ENCODE data around the gene AKAIN1. TPM values are rescaled to one million over a fixed set of nuclear protein-coding genes. Genes with fewer than 3 reads are reported as not detected.

Gene AKAIN1
- polyA plus RNA-seq, 1 of the 3 experiments (the other 2 are of a cell fraction) = not detected

GRCh38 chr18:5196253-5197031 is 615 bp downstream of the AKAIN1 start:
- TF ChIP-seq USF1 (IDR thresholded peaks at IDR 0.05; ENCODE audit: borderline replicate concordance, low read depth) = no peak
- no peak for TF ChIP-seq POLR2AphosphoS5 (IDR thresholded peaks at IDR 0.05; ENCODE audit: low read depth, low read length)
- Histone ChIP-seq H3K4me3 (ENCODE audit: low read depth in 2 of 2, low read length in 1 of 2) (no peak overlapping the region), H3K79me2 (ENCODE audit: insufficient read depth) (no peaks in the 10 kb centered on the region), H3K36me3 (replicated peaks in 1 of 2; ENCODE audit: control insufficient read depth in 1 of 2, insufficient read depth in 2 of 2, low read length in 1 of 2) (no peaks in the 10 kb centered on the region), H3K4me1 (ENCODE audit: control insufficient read depth in 1 of 2, insufficient read depth in 2 of 2, low read depth in 1 of 2, low read length in 1 of 2) (no peaks in the 10 kb centered on the region; a peak in 1 of 4 replicates), H3F3A (replicated peaks; ENCODE audit: insufficient read depth) (no peaks in the 10 kb centered on the region), H3K9ac (no peak overlapping the region), H3K27ac (ENCODE audit: low read depth in 2 of 2, low read length in 1 of 2) (no peak overlapping the region), H3K4me2 (no peak overlapping the region), H3K9me2 (no peaks in the 10 kb centered on the region), H4K20me1 (ENCODE audit: insufficient read depth) (no peaks in the 10 kb centered on the region), H2AFZ (ENCODE audit: low read depth) (no peak overlapping the region), H3K9me3 (no peaks in the 10 kb centered on the region), H3K27me3 (ENCODE audit: insufficient read depth) (peaks cover 16% of the 10 kb centered on the region)
- 9% methylated on average over 43 of the region's 50 CpGs for WGBS (ENCODE audit: low lambda C conversion rate)
- CTCF ChIA-PET = no interaction called here
- POLR2A ChIA-PET = no interaction called here
- DNase-seq = peak; percentile 22

GRCh38 chr18:5195656-5196055 is 1.4 kb downstream of the AKAIN1 start:
- Histone ChIP-seq H3K4me2 (no peak overlapping the region), H3K4me1 (ENCODE audit: control insufficient read depth in 1 of 2, insufficient read depth in 2 of 2, low read depth in 1 of 2, low read length in 1 of 2) (no peaks in the 10 kb centered on the region; a peak in 1 of 4 replicates), H3K9ac (no peak overlapping the region), H3K9me2 (no peaks in the 10 kb centered on the region), H3K79me2 (ENCODE audit: insufficient read depth) (no peaks in the 10 kb centered on the region), H3K36me3 (replicated peaks in 1 of 2; ENCODE audit: control insufficient read depth in 1 of 2, insufficient read depth in 2 of 2, low read length in 1 of 2) (no peaks in the 10 kb centered on the region), H2AFZ (ENCODE audit: low read depth) (no peak overlapping the region), H3K27me3 (ENCODE audit: insufficient read depth) (peaks cover 16% of the 10 kb centered on the region), H3K27ac (ENCODE audit: low read depth in 2 of 2, low read length in 1 of 2) (no peak overlapping the region), H3K9me3 (no peaks in the 10 kb centered on the region), H3K4me3 (ENCODE audit: low read depth in 2 of 2, low read length in 1 of 2) (no peak overlapping the region), H4K20me1 (ENCODE audit: insufficient read depth) (no peaks in the 10 kb centered on the region), H3F3A (replicated peaks; ENCODE audit: insufficient read depth) (no peaks in the 10 kb centered on the region)
- TF ChIP-seq RFX5 (IDR thresholded peaks at IDR 0.05; ENCODE audit: low read length) (no peak), FOSL2 (IDR thresholded peaks at IDR 0.05; ENCODE audit: borderline replicate concordance, low read depth) (no peak), USF1 (IDR thresholded peaks at IDR 0.05; ENCODE audit: borderline replicate concordance, low read depth) (no peak), NRF1 (IDR thresholded peaks at IDR 0.05; ENCODE audit: low read depth, low read length) (no peak), GATA2 (CRISPR knock-in tag; IDR thresholded peaks at IDR 0.05) (no peak), RCOR1 (IDR thresholded peaks at IDR 0.05; ENCODE audit: low read length) (no peak), EP300 (IDR thresholded peaks at IDR 0.05; ENCODE audit: borderline replicate concordance in 1 of 2, low read depth in 1 of 2, low read length in 1 of 2) (no peak), EZH2phosphoT487 (IDR thresholded peaks at IDR 0.05; ENCODE audit: borderline replicate concordance, low read depth) (no peak), ZBTB33 (IDR thresholded peaks at IDR 0.05; ENCODE audit: borderline replicate concordance, low read depth) (no peak), SIN3A (IDR thresholded peaks at IDR 0.05; ENCODE audit: borderline replicate concordance, low read depth, low read length) (no peak), NFIC (IDR thresholded peaks at IDR 0.05; ENCODE audit: borderline replicate concordance) (no peak), FOXM1 (IDR thresholded peaks at IDR 0.05; ENCODE audit: low read depth) (no peak)
- no peak for DNase-seq
- 4% methylated on average over 2 of the region's 2 CpGs for WGBS (ENCODE audit: low lambda C conversion rate)
- ChIA-PET CTCF (no interaction called here), POLR2A (no interaction called here)
